Forelimb muscle (tissue), 1 donor: ENCODE data around the gene ARF1. TPM values are rescaled to one million over a fixed set of nuclear protein-coding genes. Genes with fewer than 3 reads are reported as not detected.
A peak's percentile ranks its signal among the peaks of the same experiment; 100 is the strongest.

ENCODE experiments used
- DNase-seq: peaks from one replicate; pipeline ENCODE4 v3.0.0-alpha.2; 2013; ENCODE audit warnings: low read depth
- polyA plus RNA-seq: library from polyadenylated mRNA; unstranded; fragments of 120-200 nt; gene quantifications from one replicate; pipeline ENCODE4 v1.2.1, GENCODE V29; 2013; ENCODE audit not compliant: insufficient read length

Gene ARF1
- polyA plus RNA-seq, 1 donor = 240 TPM

- no peak for DNase-seq
Observed at GRCh38 chr1:228122921-228123441, 40.5 kb downstream of the ARF1 start.

- DNase-seq = no peak
Observed at GRCh38 chr1:228123505-228123904, 41.0 kb downstream of the ARF1 start.

GRCh38 chr1:228125185-228125584 lies 42.7 kb downstream of the ARF1 start:
- DNase-seq = no peak

GRCh38 chr1:228131766-228132165 lies 49.3 kb downstream of the ARF1 start:
- DNase-seq = no peak

- DNase-seq = no peak
Observed at GRCh38 chr1:228134591-228134990, 52.1 kb downstream of the ARF1 start.

- no peak for DNase-seq
Observed at GRCh38 chr1:228136901-228137300, 54.4 kb downstream of the ARF1 start.

- DNase-seq = no peak
Observed at GRCh38 chr1:228139406-228139930, 57.0 kb downstream of the ARF1 start.

- peak; percentile 80 for DNase-seq
Observed at GRCh38 chr1:228139931-228140723, 57.6 kb downstream of the ARF1 start, which contains the start of gene GUK1. GUK1 (plus strand) TSS chr1:228140279; CDS start chr1:228140303, 24 bp downstream.

- no peak for DNase-seq
Observed at GRCh38 chr1:228140724-228141225, 58.3 kb downstream of the ARF1 start.

- no peak for DNase-seq
Observed at GRCh38 chr1:228141226-228142044, 58.9 kb downstream of the ARF1 start.

- no peak for DNase-seq
Observed at GRCh38 chr1:228142155-228142691, 59.7 kb downstream of the ARF1 start.

GRCh38 chr1:228142701-228143136 lies 60.2 kb downstream of the ARF1 start:
- no peak for DNase-seq

GRCh38 chr1:228143480-228144192 lies 61.1 kb downstream of the ARF1 start:
- no peak for DNase-seq

- no peak for DNase-seq
Observed at GRCh38 chr1:228144193-228144992, 61.9 kb downstream of the ARF1 start.

GRCh38 chr1:228144993-228145343 lies 62.5 kb downstream of the ARF1 start:
- no peak for DNase-seq

GRCh38 chr1:228145463-228146416 lies 63.2 kb downstream of the ARF1 start:
- no peak for DNase-seq

GRCh38 chr1:228146417-228147150 lies 64.1 kb downstream of the ARF1 start:
- no peak for DNase-seq

- no peak for DNase-seq
Observed at GRCh38 chr1:228147151-228147693, 64.7 kb downstream of the ARF1 start.
